Measurements from ENCODE around the gene ARHGAP20.

ARHGAP20 gene

DNA sequence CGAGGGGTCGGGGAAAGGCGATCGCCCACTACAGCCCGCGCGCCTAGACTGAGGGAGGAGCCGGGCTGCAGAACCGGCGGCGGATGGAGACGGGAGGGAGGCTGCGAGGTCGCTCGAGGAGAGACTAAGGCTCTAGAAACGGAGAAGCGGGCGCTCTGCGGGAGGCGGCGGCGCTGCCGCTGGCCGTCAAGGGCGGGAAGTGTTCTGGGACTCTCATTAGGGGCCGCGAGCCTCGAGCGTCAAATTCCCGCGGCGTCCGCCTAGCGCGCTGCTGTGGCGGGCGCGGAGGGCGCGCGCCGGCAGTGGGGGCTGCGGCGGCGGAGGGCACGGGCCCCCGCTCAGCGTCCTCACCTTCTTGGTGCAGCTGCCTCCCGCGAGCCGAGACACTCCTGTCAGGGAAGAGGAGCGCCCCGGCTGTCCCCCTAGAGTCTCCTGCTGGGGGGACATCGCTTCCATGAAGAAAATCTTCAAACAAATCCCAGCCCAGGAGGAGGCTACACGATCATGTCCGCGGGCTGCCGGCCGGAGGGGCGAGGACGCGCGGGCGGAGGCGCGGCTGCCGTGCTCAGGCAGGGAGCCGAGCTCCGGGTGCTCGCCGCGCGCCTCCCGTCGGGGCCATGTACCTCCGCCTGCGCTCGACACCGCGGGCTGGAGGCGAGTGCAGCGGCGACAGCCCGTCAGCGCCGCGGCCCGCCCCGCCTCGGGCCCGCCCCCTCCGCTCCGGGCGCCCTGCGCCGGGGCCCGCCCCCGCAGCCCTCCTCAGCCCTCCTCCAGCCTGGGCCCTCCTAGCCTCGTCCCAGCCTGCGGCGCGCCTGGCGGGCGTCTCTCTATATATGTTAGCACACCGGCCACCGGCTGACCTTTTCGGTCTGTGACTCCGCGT lies at the start of gene ARHGAP20:
ARHGAP20 (minus strand) TSS at position 662 of the 883 bp plus-strand sequence; CDS start at position 456, 206 bp downstream.
- H3K4me3 ChIP-seq (replicated peaks; ENCODE audit: low read depth, low read length) = peak within 1 kb of the TSS; percentile 37
- no peak for DNase-seq (ENCODE audit: extremely low read depth, low read depth)
- no peak for TF ChIP-seq CTCF (IDR thresholded peaks at IDR 0.05; ENCODE audit: low read depth, low read length, missing control alignments)

- DNase-seq (ENCODE audit: extremely low read depth, low read depth) = no peak
- no peak for TF ChIP-seq CTCF (IDR thresholded peaks at IDR 0.05; ENCODE audit: low read depth, low read length, missing control alignments)
- H3K4me3 ChIP-seq (replicated peaks; ENCODE audit: low read depth, low read length) = no peak overlapping the region
Observed at GRCh38 chr11:110761991-110762390, 49.8 kb upstream of the ARHGAP20 start.

- TF ChIP-seq CTCF (IDR thresholded peaks at IDR 0.05; ENCODE audit: low read depth, low read length, missing control alignments) = no peak
- DNase-seq (ENCODE audit: extremely low read depth, low read depth) = no peak
Observed at GRCh38 chr11:110761131-110761530, 48.9 kb upstream of the ARHGAP20 start.

GRCh38 chr11:110759972-110760381 lies 47.7 kb upstream of the ARHGAP20 start:
- DNase-seq (ENCODE audit: extremely low read depth, low read depth) = no peak
- TF ChIP-seq CTCF (IDR thresholded peaks at IDR 0.05; ENCODE audit: low read depth, low read length, missing control alignments) = no peak
- no peak overlapping the region for H3K4me3 ChIP-seq (replicated peaks; ENCODE audit: low read depth, low read length)

More at GRCh38 chr11:110761131-110761530, 48.9 kb upstream of the ARHGAP20 start:
- no peak overlapping the region for H3K4me3 ChIP-seq (replicated peaks; ENCODE audit: low read depth, low read length)

DNA sequence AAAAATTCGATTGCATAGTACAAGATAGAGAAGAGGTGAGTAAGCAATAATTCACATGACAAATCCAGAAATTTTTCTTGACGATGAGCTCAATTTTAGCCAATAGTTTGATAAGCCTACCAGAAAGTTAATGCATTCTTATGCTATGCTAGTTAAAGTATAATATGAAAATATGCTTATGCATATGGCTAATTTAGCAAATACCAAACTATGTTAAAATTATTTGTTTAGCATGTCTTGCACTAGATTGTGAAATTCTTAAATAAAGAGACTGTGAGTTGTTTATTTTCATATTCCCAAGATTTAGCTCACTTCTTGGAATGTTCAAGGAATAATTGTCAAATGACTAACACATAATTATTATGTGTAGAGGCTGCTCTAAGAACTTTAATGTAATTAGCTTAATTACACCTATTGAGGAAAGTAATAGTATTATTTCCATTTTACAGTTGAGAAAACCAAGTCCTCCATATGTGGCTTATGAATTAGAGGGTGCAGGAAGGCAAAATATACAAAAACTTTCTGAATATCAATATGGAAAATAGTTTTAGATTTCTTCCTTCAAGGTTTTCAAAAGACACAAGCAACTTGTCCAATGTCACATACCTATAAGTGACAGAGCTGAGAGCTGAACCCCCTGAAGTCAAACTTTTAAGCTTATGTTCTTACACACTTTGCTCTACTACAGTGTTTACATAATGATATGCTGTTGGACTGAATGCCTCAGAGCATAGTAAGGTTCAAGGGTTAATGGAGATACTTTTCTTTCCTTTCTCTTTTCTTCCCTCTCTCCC lies 45.9 kb upstream of the ARHGAP20 start:
- TF ChIP-seq CTCF (IDR thresholded peaks at IDR 0.05; ENCODE audit: low read depth, low read length, missing control alignments) = no peak
- DNase-seq (ENCODE audit: extremely low read depth, low read depth) = no peak
- no peak overlapping the region for H3K4me3 ChIP-seq (replicated peaks; ENCODE audit: low read depth, low read length)

DNA sequence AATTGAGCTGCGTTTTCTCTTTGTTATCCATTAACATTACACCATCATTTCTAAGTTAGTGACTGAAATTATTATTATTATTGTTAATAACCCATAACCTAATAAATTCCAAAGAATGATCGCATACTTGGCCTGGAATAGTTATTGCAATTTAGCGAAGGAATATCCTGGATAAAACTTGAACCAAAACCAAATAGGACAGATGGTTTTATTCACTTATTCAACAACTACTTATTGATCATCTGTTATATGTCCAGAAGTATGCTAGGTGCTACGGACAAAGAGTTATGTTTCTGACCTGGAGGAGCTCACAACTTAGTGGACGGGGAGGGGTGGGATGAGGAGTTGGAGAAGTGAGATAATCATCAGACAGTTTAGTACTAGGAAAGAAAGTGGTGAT lies 44.8 kb upstream of the ARHGAP20 start:
- no peak for TF ChIP-seq CTCF (IDR thresholded peaks at IDR 0.05; ENCODE audit: low read depth, low read length, missing control alignments)
- H3K4me3 ChIP-seq (replicated peaks; ENCODE audit: low read depth, low read length) = no peak overlapping the region
- DNase-seq (ENCODE audit: extremely low read depth, low read depth) = no peak

Data from HFF-Myc (cell line).